PC-3 (cell line): Measurements from ENCODE around the gene HSPA5. TPM values are rescaled to one million over a fixed set of nuclear protein-coding genes. Genes with fewer than 3 reads are reported as not detected.

Source experiments
- ATAC-seq: fragments of 200-7000 bp; cut with Tn5 transposase; 2 replicates; pipeline ENCODE4 v1.9.1; 2020; ENCODE audit warnings: mild to moderate bottlenecking, moderate library complexity
- BruUV-seq: library from RNA; stranded (reverse); fragments of 400-500 nt; replicated peaks from 2 replicates; lab custom pipeline; 2021; lab: Mats Ljungman, UMichigan
- CTCF ChIA-PET: fragments of 300-600 bp; sonication (Branson Sonifier 250); formaldehyde crosslinking; loops from one replicate; lab custom pipeline; 2022; ENCODE audit warnings: antibody characterized with exemption; lab: Charles Lee
- POLR2A ChIA-PET: fragments of 300-600 bp; sonication (Branson Sonifier 250); formaldehyde crosslinking; loops from one replicate; lab custom pipeline; 2022; ENCODE audit warnings: antibody characterized with exemption; ENCODE audit not compliant: unreplicated experiment; lab: Charles Lee
- DNase-seq: peaks from one replicate; pipeline ENCODE4 v3.0.0-alpha.2; 2015
- H2AFZ ChIP-seq: fragments of 300-600 bp; sonication (generic); 2 replicates; pipeline ENCODE4 v1.6.0; 2016; ENCODE audit warnings: antibody characterized with exemption, low read length
- H3F3A ChIP-seq: fragments of 300-600 bp; sonication (generic); one replicate; pipeline ENCODE4 v1.6.0; 2017; ENCODE audit warnings: antibody characterized with exemption, low read length, control low read depth, mild to moderate bottlenecking; ENCODE audit not compliant: unreplicated experiment
- H3K27ac ChIP-seq: fragments of 300-600 bp; sonication (generic); 2 replicates; pipeline ENCODE4 v1.5.1; 2016; ENCODE audit warnings: mild to moderate bottlenecking, low read length
- H3K27me3 ChIP-seq: fragments of 300-600 bp; sonication (generic); 2 replicates; pipeline ENCODE4 v1.6.1; 2016; ENCODE audit warnings: low read length, mixed read lengths
- H3K36me3 ChIP-seq: fragments of 300-600 bp; sonication (generic); 2 replicates; pipeline ENCODE4 v1.6.1; 2016; ENCODE audit warnings: low read depth, mixed run types, low read length, mixed read lengths
- H3K4me1 ChIP-seq: fragments of 300-600 bp; sonication (generic); 2 replicates; pipeline ENCODE4 v1.5.1; 2016; ENCODE audit warnings: low read length; ENCODE audit not compliant: insufficient read depth
- H3K4me2 ChIP-seq: fragments of 300-600 bp; sonication (generic); 2 replicates; pipeline ENCODE4 v1.6.0; 2016; ENCODE audit warnings: low read length
- H3K4me3 ChIP-seq: fragments of 300-600 bp; sonication (generic); 2 replicates; pipeline ENCODE4 v1.5.1; 2016; ENCODE audit warnings: mild to moderate bottlenecking, low read length, mixed read lengths
- H3K79me2 ChIP-seq: fragments of 300-600 bp; sonication (generic); 2 replicates; pipeline ENCODE4 v1.6.1; 2017; ENCODE audit warnings: low read length, mixed read lengths
- H3K9ac ChIP-seq: fragments of 300-600 bp; sonication (generic); 2 replicates; pipeline ENCODE4 v1.6.0; 2016; ENCODE audit warnings: mild to moderate bottlenecking, low read length
- H3K9me2 ChIP-seq: fragments of 300-600 bp; sonication (generic); replicated peaks from 2 replicates; pipeline ENCODE4 v1.6.1; 2016; ENCODE audit warnings: mixed run types, low read length, mixed read lengths
- H3K9me3 ChIP-seq: fragments of 300-600 bp; sonication (generic); 2 replicates; pipeline ENCODE4 v1.6.1; 2016; ENCODE audit warnings: low read length, mixed read lengths
- H4K20me1 ChIP-seq: fragments of 300-600 bp; sonication (generic); 2 replicates; pipeline ENCODE4 v1.6.1; 2016; ENCODE audit warnings: low read length, mixed read lengths
- CTCF ChIP-seq: fragments of 300-600 bp; sonication (generic); conservative IDR thresholded peaks from 2 replicates; pipeline ENCODE4 v1.5.1; 2017; ENCODE audit warnings: antibody characterized with exemption, low read depth, mild to moderate bottlenecking, low read length
- EZH2 ChIP-seq: fragments of 300-600 bp; sonication (generic); IDR thresholded peaks from one replicate; pipeline ENCODE4 v1.6.1; 2017; ENCODE audit warnings: antibody characterized with exemption, mild to moderate bottlenecking, low read length; ENCODE audit not compliant: unreplicated experiment
- EZH2phosphoT487 ChIP-seq: fragments of 300-600 bp; sonication (generic); IDR thresholded peaks from 2 replicates; pipeline ENCODE4 v1.6.1; 2018; ENCODE audit warnings: mild to moderate bottlenecking, antibody characterized with exemption, low read length, borderline replicate concordance
- intact Hi-C: fragments of 100-400 bp; cut with micrococcal nuclease; formaldehyde crosslinking; loops from 2 replicates; pipeline ENCODE4 v1.9.0; 2023
- total RNA-seq: library from RNA; depleted of rRNA; stranded (reverse); fragments of >200 nt; gene quantifications from 2 replicates; pipeline ENCODE4 v1.2.3, GENCODE V29; 2014

HSPA5 gene
- total RNA-seq, 1 experiment from 2014 or later, result 112 TPM

GRCh38 chr9:125240649-125240999 lies 519 bp downstream of the HSPA5 start:
- ATAC-seq (peak; percentile 0; the same call in 1 of the 2 replicates), DNase-seq (peak; percentile 22)
- no peaks in the 10 kb centered on the region for H3K9me2 ChIP-seq
- no peaks in the 10 kb centered on the region for H3K9me3 ChIP-seq
- peaks cover 54% of the 10 kb centered on the region for H4K20me1 ChIP-seq
- peak overlapping the region; percentile 89 for H3K4me2 ChIP-seq
- intact Hi-C loops, result no loop called here
- TF ChIP-seq EZH2, result no peak
- no peak for TF ChIP-seq CTCF
- TF ChIP-seq EZH2phosphoT487, result no peak
- no peaks in the 10 kb centered on the region for H3K27me3 ChIP-seq
- peaks cover 52% of the 10 kb centered on the region for H3K36me3 ChIP-seq
- peak overlapping the region; percentile 93 for H3K4me3 ChIP-seq
- peak overlapping the region; percentile 65 for H3K27ac ChIP-seq
- ChIA-PET CTCF (no interaction called here), POLR2A (interaction anchor here (0.7 kb wide), 1 partner anchor 101 kb away, joined by 4 read pairs; no protein-coding TSS in a partner anchor)
- TSS peak; percentile 45 for BruUV-seq
- H3K9ac ChIP-seq, result peak overlapping the region; percentile 99
- H3K79me2 ChIP-seq, result peaks cover 64% of the 10 kb centered on the region
- H3F3A ChIP-seq, result peaks cover 11% of the 10 kb centered on the region
- peaks cover 44% of the 10 kb centered on the region for H3K4me1 ChIP-seq
- no peak overlapping the region for H2AFZ ChIP-seq

GRCh38 chr9:125239631-125240597 lies 1.2 kb downstream of the HSPA5 start:
- peaks cover 16% of the 10 kb centered on the region for H3F3A ChIP-seq
- peak overlapping the region; percentile 89 for H3K4me2 ChIP-seq
- H3K9ac ChIP-seq, result peak overlapping the region; percentile 99
- no peak overlapping the region for H2AFZ ChIP-seq
- peak overlapping the region; percentile 93 for H3K4me3 ChIP-seq
- peaks cover 60% of the 10 kb centered on the region for H4K20me1 ChIP-seq
- peaks cover 50% of the 10 kb centered on the region for H3K4me1 ChIP-seq
- H3K9me3 ChIP-seq, result no peaks in the 10 kb centered on the region
- H3K36me3 ChIP-seq, result peaks cover 55% of the 10 kb centered on the region
- BruUV-seq, result no TSS peak
- no peaks in the 10 kb centered on the region for H3K9me2 ChIP-seq
- 0 out of 2 replicates have a peak overlapping the region, but pooled peaks have one; percentile 65 for H3K27ac ChIP-seq
- intact Hi-C loops, result no loop called here
- no peak for DNase-seq
- ATAC-seq, result no peak
- peaks cover 67% of the 10 kb centered on the region for H3K79me2 ChIP-seq
- TF ChIP-seq EZH2 (no peak), EZH2phosphoT487 (no peak), CTCF (no peak)
- no peaks in the 10 kb centered on the region for H3K27me3 ChIP-seq
- ChIA-PET CTCF (no interaction called here), POLR2A (interaction anchor here (0.7 kb wide), 1 partner anchor 101 kb away, joined by 4 read pairs; no protein-coding TSS in a partner anchor)
